Ovary (tissue), 9 donors: ENCODE results near the gene ZSWIM5. TPM values are rescaled to one million over a fixed set of nuclear protein-coding genes. Genes with fewer than 3 reads are reported as not detected.
"Not testable (repeated sequence)": the region's sequence is repeated elsewhere in the genome, so short reads cannot be mapped to it uniquely, and the experiment has no call there.

Experiments used
- DNase-seq, 5 donors: peaks; one replicate each; pipeline ENCODE4 v3.0.0-alpha.2; 2019 to 2020
- H3K27ac ChIP-seq, 2 donors: fragments of 200-600 bp; one replicate each; pipeline versions ENCODE4 v1.5.1 to v1.8.0; 2019 to 2022
- H3K27me3 ChIP-seq: fragments of 200-600 bp; one replicate; pipeline ENCODE4 v1.8.0; 2022
- H3K36me3 ChIP-seq: fragments of 200-600 bp; sonication (generic); one replicate; pipeline ENCODE4 v1.5.1; 2019
- H3K4me1 ChIP-seq: one replicate; pipeline ENCODE4 v1.8.1; 2013; ENCODE audit warnings: mild to moderate bottlenecking, moderate library complexity; ENCODE audit not compliant: insufficient read depth
- H3K4me3 ChIP-seq: fragments of 200-600 bp; sonication (generic); one replicate; pipeline ENCODE4 v1.5.1; 2017
- H3K9me3 ChIP-seq, 2 donors: fragments of 200-600 bp in 1 of 2; sonication (generic) in 1 of 2; one replicate each; pipeline versions ENCODE4 v1.5.1 to v1.8.1; 2013 to 2019; ENCODE audit warnings: mild to moderate bottlenecking in 1 of 2, moderate library complexity in 1 of 2
- CTCF ChIP-seq, 3 donors: fragments of 450-650 bp in 2 of 3; fragments of 200-600 bp in 1 of 3; IDR thresholded peaks; one replicate each; pipeline versions ENCODE4 v1.5.1 to v1.8.0; 2016 to 2022; ENCODE audit warnings: antibody characterized with exemption in 3 of 3, mild to moderate bottlenecking in 1 of 3
- EP300 ChIP-seq: sonication (generic); formaldehyde crosslinking; IDR thresholded peaks from one replicate; pipeline ENCODE4 v1.6.1; 2017; ENCODE audit warnings: antibody characterized with exemption
- POLR2A ChIP-seq: fragments of 450-650 bp; IDR thresholded peaks from one replicate; pipeline ENCODE4 v1.6.1; 2017; ENCODE audit warnings: antibody characterized with exemption, mild to moderate bottlenecking, moderate library complexity
- WGBS, 3 donors: extraction: QIAGEN DNeasy Blood & Tissue Kit in 1 of 3; methylation state at CpG; one replicate each; pipeline versions ENCODE4 v1.1.5 to v1.1.7; 2013 to 2017; 5-methylcytosine and 5-hydroxymethylcytosine counted together
- intact Hi-C, 4 donors: fragments of 100-400 bp; cut with DNase I; formaldehyde crosslinking; loops; one replicate each; pipeline versions ENCODE4 v1.11.0 to v1.15.1; 2022 to 2023
- polyA plus RNA-seq, 2 donors: library from polyadenylated mRNA; stranded (reverse); fragments of 200-250 nt in 1 of 2; fragments of 350-450 nt in 1 of 2; fragmentation: Illumina TruSeq in 1 of 2; extraction: RNeasy Lipid Tissue Mini Kit (QIAGEN cat#74804) in 1 of 2; gene quantifications; one replicate each; pipeline ENCODE4 v1.2.3, GENCODE V29; 2013 to 2014
- total RNA-seq, 7 donors: library from RNA; depleted of rRNA in 2 of 7; stranded (reverse); fragments of >200 nt in 2 of 7; fragmentation: NEBNext Ultra II Directional in 3 of 7; extraction: Animal tissue kit (Norgen Biotek cat#: 25700) in 3 of 7; gene quantifications; one replicate each; pipeline versions ENCODE4 v1.1.0 to v1.2.4, GENCODE V29; 2016 to 2023
- donor health status: DM: no; HTN: no; CAD: no; lungs with moderate emphysema.
- donor health status: DM: no; HTN: no; CAD: no.
- donor health status: Bipolar disorder and iron deficiency.
- donor health status: DM: yes; HTN: yes; CAD: no.
- donor health status: DM: no; HTN: no; CAD: no.
- donor health status: DM: yes; HTN: yes; CAD: no.

Gene ZSWIM5
- total and polyA plus RNA-seq, 9 donors, result 6.0 to 13.3 (median 10.0) TPM

- Histone ChIP-seq H3K36me3 (no peaks in the 10 kb centered on the region), H3K27me3 (no peaks in the 10 kb centered on the region), H3K27ac (no peak overlapping the region), H3K4me3 (no peak overlapping the region), H3K9me3 (no peaks in the 10 kb centered on the region), H3K4me1 (no peaks in the 10 kb centered on the region)
- intact Hi-C loops, result no loop called here
- TF ChIP-seq EP300, result no peak
- TF ChIP-seq CTCF (IDR thresholded peaks at IDR 0.05), result no peak
- TF ChIP-seq POLR2A, result no peak
- WGBS, 3 donors, result 9 to 30% (median 9%) methylated on average over 2 of the region's 2 CpGs
- DNase-seq, result no peak
These were observed 89.6 kb downstream of the ZSWIM5 start for GRCh38 chr1:45116820-45117219.

- no peaks in the 10 kb centered on the region for H3K36me3 ChIP-seq
- TF ChIP-seq EP300 (no peak), CTCF (IDR thresholded peaks at IDR 0.05) (no peak), POLR2A (no peak)
- H3K9me3 ChIP-seq, result no peaks in the 10 kb centered on the region
- no peaks in the 10 kb centered on the region for H3K27me3 ChIP-seq
- WGBS, 3 donors, result 31 to 57% (median 34%) methylated on average over 1 of the region's 1 CpG
- H3K27ac ChIP-seq, result no peak overlapping the region
- intact Hi-C loops, result no loop called here
- no peaks in the 10 kb centered on the region for H3K4me1 ChIP-seq
- no peak for DNase-seq
- H3K4me3 ChIP-seq, result no peak overlapping the region
These were observed 90.1 kb downstream of the ZSWIM5 start for GRCh38 chr1:45116340-45116739.

GRCh38 chr1:45115198-45115597 lies 91.2 kb downstream of the ZSWIM5 start:
- H3K9me3 ChIP-seq, H3K27ac ChIP-seq, H3K4me1 ChIP-seq, H3K4me3 ChIP-seq, intact Hi-C loops, DNase-seq, H3K36me3 ChIP-seq, H3K27me3 ChIP-seq: not testable (repeated sequence)
- WGBS, 3 donors, result 97 to 99% (median 98%) methylated on average over 17 to 33 of the region's 33 CpGs

GRCh38 chr1:45112661-45113060 lies 93.7 kb downstream of the ZSWIM5 start:
- Histone ChIP-seq H3K9me3 (no peaks in the 10 kb centered on the region), H3K36me3 (no peaks in the 10 kb centered on the region), H3K27ac (no peak overlapping the region), H3K27me3 (no peaks in the 10 kb centered on the region), H3K4me3 (no peak overlapping the region), H3K4me1 (no peaks in the 10 kb centered on the region)
- DNase-seq, result no peak
- 87 to 96% (median 88%) methylated on average over 3 of the region's 3 CpGs for WGBS, 3 donors
- TF ChIP-seq CTCF (IDR thresholded peaks at IDR 0.05) (no peak), EP300 (no peak), POLR2A (no peak)
- intact Hi-C loops, result no loop called here

GRCh38 chr1:45111239-45111638 lies 95.2 kb downstream of the ZSWIM5 start:
- no peak for DNase-seq
- Histone ChIP-seq H3K27me3 (no peaks in the 10 kb centered on the region), H3K9me3 (no peaks in the 10 kb centered on the region), H3K4me1 (no peaks in the 10 kb centered on the region), H3K36me3 (no peaks in the 10 kb centered on the region), H3K27ac (no peak overlapping the region), H3K4me3 (no peak overlapping the region)
- 94 to 97% (median 96%) methylated on average over 2 of the region's 2 CpGs for WGBS, 3 donors
- TF ChIP-seq CTCF (IDR thresholded peaks at IDR 0.05) (no peak), POLR2A (no peak), EP300 (no peak)
- intact Hi-C loops, result no loop called here
